T-helper 1 cell treated with Interleukin-12 subunit alpha and Interleukin-12 subunit beta and Interleukin-4 antibody, amounts not matched to agents 30 ng/mL and 1 ng/mL, for 36 hours (primary cell): ENCODE data around the gene RBMS2. TPM values are rescaled to one million over a fixed set of nuclear protein-coding genes. Genes with fewer than 3 reads are reported as not detected.

Experiments
- total RNA-seq: library from RNA; stranded (reverse); gene quantifications from 2 replicates; pipeline ENCODE4 v1.2.3, GENCODE V29; 2022

The RBMS2 gene
- total RNA-seq, 1 donor from 2014 or later = 5.6 TPM

Other genes with a start within 250 kb of the RBMS2 start
- 255 and 262 TPM in 2 replicates for gene CS, start 221.5 kb upstream of the RBMS2 start, total RNA-seq
- gene CNPY2, start 205.8 kb upstream of the RBMS2 start, total RNA-seq = 141 and 153 TPM in 2 replicates
- 32.7 and 44.2 TPM in 2 replicates for gene PAN2, start 187.8 kb upstream of the RBMS2 start, total RNA-seq
- gene IL23A, start 182.9 kb upstream of the RBMS2 start, total RNA-seq = 31.6 and 32.8 TPM in 2 replicates
- gene STAT2, start 161.7 kb upstream of the RBMS2 start, total RNA-seq = 239 and 243 TPM in 2 replicates
- not detected in 2 replicates for gene APOF, start 159.0 kb upstream of the RBMS2 start, total RNA-seq
- 37.6 and 40.5 TPM in 2 replicates for gene TIMELESS, start 72.4 kb upstream of the RBMS2 start, total RNA-seq
- not detected in 2 replicates for gene MIP, start 67.2 kb upstream of the RBMS2 start, total RNA-seq
- 4.6 and 4.8 TPM in 2 replicates for gene SPRYD4, start 53.2 kb upstream of the RBMS2 start, total RNA-seq
- gene GLS2, start 33.7 kb upstream of the RBMS2 start, total RNA-seq = 0.63 and 1.2 TPM in 2 replicates
- gene BAZ2A, start 108.5 kb downstream of the RBMS2 start, total RNA-seq = 123 and 124 TPM in 2 replicates
- gene ATP5F1B, start 124.2 kb downstream of the RBMS2 start, total RNA-seq = 470 and 475 TPM in 2 replicates
- 190 and 195 TPM in 2 replicates for gene PTGES3, start 166.5 kb downstream of the RBMS2 start, total RNA-seq
- 717 TPM in 2 replicates for gene NACA, start 203.5 kb downstream of the RBMS2 start, total RNA-seq
- gene PRIM1, start 230.5 kb downstream of the RBMS2 start, total RNA-seq = 39.1 and 39.2 TPM in 2 replicates
- 1.3 TPM in 2 replicates for gene HSD17B6, start 241.5 kb downstream of the RBMS2 start, total RNA-seq